WTC11 (cell line): Measurements from ENCODE around the gene DYSF. TPM values are rescaled to one million over a fixed set of nuclear protein-coding genes. Genes with fewer than 3 reads are reported as not detected.

Experiments
- ATAC-seq: fragments of 200-7000 bp; cut with Tn5 transposase; 2 replicates; pipeline ENCODE4 v1.10.0; 2021; ENCODE audit warnings: mild to moderate bottlenecking, moderate library complexity
- CTCF ChIA-PET: fragments of 300-600 bp; sonication (Branson Sonifier 250); formaldehyde crosslinking; loops from one replicate; lab custom pipeline; 2021; ENCODE audit warnings: antibody characterized with exemption; lab: Charles Lee
- POLR2A ChIA-PET: fragments of 350-600 bp; sonication (Branson Sonifier 250); formaldehyde crosslinking; loops from one replicate; lab custom pipeline; 2021; ENCODE audit warnings: antibody characterized with exemption; lab: Charles Lee
- DNase-seq: peaks from one replicate; pipeline ENCODE4 v3.0.0; 2021; ENCODE audit warnings: low spot score
- H3K27ac Mint-ChIP-seq: 2 replicates; pipeline ENCODE4 v1.8.0; 2021; ENCODE audit warnings: mixed read lengths
- H3K27me3 Mint-ChIP-seq: 2 replicates; pipeline ENCODE4 v1.8.0; 2021; ENCODE audit warnings: low read depth, mild to moderate bottlenecking, moderate library complexity, mixed read lengths
- H3K36me3 Mint-ChIP-seq: 2 replicates; pipeline ENCODE4 v1.8.0; 2021; ENCODE audit warnings: mixed read lengths
- H3K4me1 Mint-ChIP-seq: 2 replicates; pipeline ENCODE4 v1.8.0; 2022; ENCODE audit warnings: mixed read lengths
- H3K4me3 Mint-ChIP-seq: 2 replicates; pipeline ENCODE4 v1.8.0; 2021; ENCODE audit warnings: mild to moderate bottlenecking, moderate library complexity, mixed read lengths
- H3K9me3 Mint-ChIP-seq: 2 replicates; pipeline ENCODE4 v1.8.0; 2021; ENCODE audit warnings: mixed read lengths
- ARID4B ChIP-seq: sonication (generic); formaldehyde crosslinking; IDR thresholded peaks from 2 replicates; pipeline ENCODE4 v1.8.0; 2023; ENCODE audit warnings: missing genetic modification reagents, mild to moderate bottlenecking, borderline replicate concordance
- E2F4 ChIP-seq: sonication (generic); formaldehyde crosslinking; IDR thresholded peaks from 2 replicates; pipeline ENCODE4 v1.8.1; 2022; ENCODE audit warnings: low read depth, mild to moderate bottlenecking, moderate library complexity, missing genetic modification reagents, borderline replicate concordance
- ETV6 ChIP-seq: sonication (generic); formaldehyde crosslinking; IDR thresholded peaks from 2 replicates; pipeline ENCODE4 v1.8.1; 2022; ENCODE audit warnings: mild to moderate bottlenecking, missing genetic modification reagents
- FOXJ3 ChIP-seq: sonication (generic); formaldehyde crosslinking; IDR thresholded peaks from 2 replicates; pipeline ENCODE4 v1.9.0; 2021; ENCODE audit warnings: missing genetic modification reagents, mild to moderate bottlenecking, borderline replicate concordance
- FOXP1 ChIP-seq: sonication (generic); formaldehyde crosslinking; IDR thresholded peaks from 2 replicates; pipeline ENCODE4 v1.8.0; 2022; ENCODE audit warnings: missing genetic modification reagents, mild to moderate bottlenecking, moderate library complexity, borderline replicate concordance
- KAT7 ChIP-seq: sonication (generic); formaldehyde crosslinking; IDR thresholded peaks from 2 replicates; pipeline ENCODE4 v1.8.1; 2023; ENCODE audit warnings: missing genetic modification reagents, mild to moderate bottlenecking, borderline replicate concordance
- NR3C1 ChIP-seq: sonication (generic); formaldehyde crosslinking; conservative IDR thresholded peaks from 2 replicates; pipeline ENCODE4 v1.8.1; 2023; ENCODE audit warnings: low read depth, mild to moderate bottlenecking, missing genetic modification reagents
- SP1 ChIP-seq: sonication (generic); formaldehyde crosslinking; conservative IDR thresholded peaks from 2 replicates; pipeline ENCODE4 v1.8.1; 2022; ENCODE audit warnings: missing genetic modification reagents
- ZBTB21 ChIP-seq: sonication (generic); formaldehyde crosslinking; IDR thresholded peaks from 2 replicates; pipeline ENCODE4 v1.8.1; 2023; ENCODE audit warnings: mild to moderate bottlenecking, missing genetic modification reagents, borderline replicate concordance
- ZNF281 ChIP-seq: sonication (generic); formaldehyde crosslinking; IDR thresholded peaks from 2 replicates; pipeline ENCODE4 v1.8.0; 2023; ENCODE audit warnings: mild to moderate bottlenecking, missing genetic modification reagents
- ZNF317 ChIP-seq: sonication (generic); formaldehyde crosslinking; IDR thresholded peaks from 2 replicates; pipeline ENCODE4 v1.8.1; 2023; ENCODE audit warnings: low read depth, mild to moderate bottlenecking, moderate library complexity, missing genetic modification reagents, borderline replicate concordance
- ZSCAN18 ChIP-seq: fragments of 250-450 bp; sonication (Bioruptor Pico); IDR thresholded peaks from 2 replicates; pipeline ENCODE4 v2.1.2; 2022; ENCODE audit warnings: mild to moderate bottlenecking, moderate library complexity
- total RNA-seq: library from RNA; stranded (reverse); gene quantifications from 3 replicates; pipeline ENCODE4 v1.2.3, GENCODE V29; 2021
- TF ChIP-seq, protein P1 (sequence below): sonication (generic); formaldehyde crosslinking; IDR thresholded peaks from 2 replicates; pipeline ENCODE4 v1.8.0; 2022; ENCODE audit warnings: mild to moderate bottlenecking, missing genetic modification reagents
- TF ChIP-seq, protein P2 (sequence below): sonication (generic); formaldehyde crosslinking; IDR thresholded peaks from 2 replicates; pipeline ENCODE4 v1.8.1; 2023; ENCODE audit warnings: mild to moderate bottlenecking, missing genetic modification reagents, moderate library complexity

Gene DYSF
- total RNA-seq, 1 experiment from 2014 or later: 14.8 TPM

- TF ChIP-seq, protein P1, sequence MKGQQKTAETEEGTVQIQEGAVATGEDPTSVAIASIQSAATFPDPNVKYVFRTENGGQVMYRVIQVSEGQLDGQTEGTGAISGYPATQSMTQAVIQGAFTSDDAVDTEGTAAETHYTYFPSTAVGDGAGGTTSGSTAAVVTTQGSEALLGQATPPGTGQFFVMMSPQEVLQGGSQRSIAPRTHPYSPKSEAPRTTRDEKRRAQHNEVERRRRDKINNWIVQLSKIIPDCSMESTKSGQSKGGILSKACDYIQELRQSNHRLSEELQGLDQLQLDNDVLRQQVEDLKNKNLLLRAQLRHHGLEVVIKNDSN: no peak
- no peak for TF ChIP-seq ETV6 (CRISPR knock-in tag)
- no peak for TF ChIP-seq ZBTB21 (CRISPR knock-in tag)
- TF ChIP-seq SP1 (CRISPR knock-in tag): no peak
- no peak for TF ChIP-seq KAT7 (CRISPR knock-in tag)
- TF ChIP-seq FOXJ3 (CRISPR knock-in tag): no peak
- TF ChIP-seq ZSCAN18 (CRISPR knock-in tag): no peak
Measured at GRCh38 chr2:71455011-71455740, 1.8 kb downstream of the DYSF start (continued).

GRCh38 chr2:71455741-71456569 is 2.6 kb downstream of the DYSF start:
- Mint-ChIP-seq H3K9me3 (no peaks in the 10 kb centered on the region), H3K27ac (peak overlapping the region; percentile 96), H3K27me3 (peaks cover 64% of the 10 kb centered on the region), H3K4me3 (peak overlapping the region; percentile 38), H3K4me1 (peaks cover 70% of the 10 kb centered on the region), H3K36me3 (peaks cover 3% of the 10 kb centered on the region; the same call in 1 of the 2 replicates)
- peak; percentile 55 for DNase-seq
- ChIA-PET POLR2A (interaction anchor here (0.9 kb wide), 1 partner anchor 157 kb away, joined by 3 read pairs; no protein-coding TSS in a partner anchor), CTCF (interaction anchor here (0.6 to 10.2 kb wide), 15 partner anchors 9 to 356 kb away, joined by 3 to 108 read pairs (median 5); partner anchors contain the start of gene PAIP2B)
- ATAC-seq: peak; percentile 41
- TF ChIP-seq E2F4 (no peak), FOXP1 (CRISPR knock-in tag) (0 out of 2 replicates have a peak, but pooled peaks have one; percentile 25), ZNF281 (CRISPR knock-in tag) (peak; percentile 17; the same call in 1 of the 2 replicates), ARID4B (CRISPR knock-in tag) (no peak), NR3C1 (CRISPR knock-in tag) (no peak), ZNF317 (CRISPR knock-in tag) (no peak)
- TF ChIP-seq, protein P2, sequence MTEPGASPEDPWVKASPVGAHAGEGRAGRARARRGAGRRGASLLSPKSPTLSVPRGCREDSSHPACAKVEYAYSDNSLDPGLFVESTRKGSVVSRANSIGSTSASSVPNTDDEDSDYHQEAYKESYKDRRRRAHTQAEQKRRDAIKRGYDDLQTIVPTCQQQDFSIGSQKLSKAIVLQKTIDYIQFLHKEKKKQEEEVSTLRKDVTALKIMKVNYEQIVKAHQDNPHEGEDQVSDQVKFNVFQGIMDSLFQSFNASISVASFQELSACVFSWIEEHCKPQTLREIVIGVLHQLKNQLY (CRISPR knock-in tag): no peak
